Aorta (tissue), 5 donors: ENCODE data around the gene NTMT2. TPM values are rescaled to one million over a fixed set of nuclear protein-coding genes. Genes with fewer than 3 reads are reported as not detected.
"Not testable (repeated sequence)": the region's sequence is repeated elsewhere in the genome, so short reads cannot be mapped to it uniquely, and the experiment has no call there.

Experiments
- ATAC-seq: fragments of 200-7000 bp; cut with Tn5 transposase; one replicate; pipeline ENCODE4 v1.9.1; 2022; ENCODE audit warnings: moderate library complexity; ENCODE audit not compliant: low FRiP score
- DNase-seq, 2 donors: peaks; one replicate each; pipeline ENCODE4 v3.0.0-alpha.2; 2020
- H3K27ac ChIP-seq, 2 donors: one replicate each; pipeline ENCODE4 v1.5.1; 2013; ENCODE audit warnings: low read length in 2 of 2, mild to moderate bottlenecking in 2 of 2, moderate library complexity in 2 of 2, control low read depth in 1 of 2, inconsistent platforms in 1 of 2, low read depth in 1 of 2
- H3K27me3 ChIP-seq, 2 donors: one replicate each; pipeline ENCODE4 v1.6.1; 2013; ENCODE audit warnings: control low read depth in 1 of 2, low read length in 1 of 2, mild to moderate bottlenecking in 1 of 2, moderate library complexity in 1 of 2; ENCODE audit not compliant: insufficient read depth in 2 of 2, control insufficient read depth in 1 of 2
- H3K36me3 ChIP-seq, 2 donors: one replicate each; pipeline ENCODE4 v1.6.1; 2013; ENCODE audit warnings: control low read depth in 1 of 2, low read length in 1 of 2, mild to moderate bottlenecking in 1 of 2; ENCODE audit not compliant: insufficient read depth in 2 of 2, control insufficient read depth in 1 of 2
- H3K4me1 ChIP-seq, 2 donors: one replicate each; pipeline ENCODE4 v1.6.1; 2013; ENCODE audit warnings: low read length in 2 of 2, control low read depth in 1 of 2, mild to moderate bottlenecking in 1 of 2, moderate library complexity in 1 of 2; ENCODE audit not compliant: insufficient read depth in 2 of 2, control insufficient read depth in 1 of 2
- H3K4me3 ChIP-seq, 2 donors: one replicate each; pipeline ENCODE4 v1.5.1; 2013; ENCODE audit warnings: low read length in 2 of 2, control low read depth in 1 of 2, mild to moderate bottlenecking in 1 of 2
- H3K9me3 ChIP-seq: one replicate; pipeline ENCODE4 v1.6.1; 2013; ENCODE audit warnings: mild to moderate bottlenecking, low read length; ENCODE audit not compliant: control insufficient read depth
- WGBS, 2 donors: extraction: QIAGEN DNeasy Blood & Tissue Kit; methylation state at CpG; one replicate each; pipeline ENCODE4 v1.1.7; 2013; 5-methylcytosine and 5-hydroxymethylcytosine counted together
- intact Hi-C, 2 donors: fragments of 100-400 bp; cut with DNase I; formaldehyde crosslinking; loops; one replicate each; pipeline versions ENCODE4 v1.14.2 to v1.15.0; 2022
- polyA plus RNA-seq, 2 donors: library from polyadenylated mRNA; stranded (reverse); fragments of 200-250 nt; gene quantifications; one replicate each; pipeline ENCODE4 v1.2.3, GENCODE V29; 2013
- total RNA-seq, 2 donors: library from RNA; stranded (reverse); fragmentation: NEBNext Ultra II Directional; extraction: Animal tissue kit (Norgen Biotek cat#: 25700); gene quantifications; one replicate each; pipeline ENCODE4 v1.2.1, GENCODE V29; 2021
- donor health status: healthy with polysubstance abuse.
- donor health status: Bipolar disorder and iron deficiency.
- donor health status: DM: no; HTN: no; CAD: no.
- donor health status: DM: no; HTN: no; CAD: no.
- donor health status: DM: yes; HTN: yes; CAD: no.

Gene NTMT2
- total and polyA plus RNA-seq, 4 donors = not detected

DNA sequence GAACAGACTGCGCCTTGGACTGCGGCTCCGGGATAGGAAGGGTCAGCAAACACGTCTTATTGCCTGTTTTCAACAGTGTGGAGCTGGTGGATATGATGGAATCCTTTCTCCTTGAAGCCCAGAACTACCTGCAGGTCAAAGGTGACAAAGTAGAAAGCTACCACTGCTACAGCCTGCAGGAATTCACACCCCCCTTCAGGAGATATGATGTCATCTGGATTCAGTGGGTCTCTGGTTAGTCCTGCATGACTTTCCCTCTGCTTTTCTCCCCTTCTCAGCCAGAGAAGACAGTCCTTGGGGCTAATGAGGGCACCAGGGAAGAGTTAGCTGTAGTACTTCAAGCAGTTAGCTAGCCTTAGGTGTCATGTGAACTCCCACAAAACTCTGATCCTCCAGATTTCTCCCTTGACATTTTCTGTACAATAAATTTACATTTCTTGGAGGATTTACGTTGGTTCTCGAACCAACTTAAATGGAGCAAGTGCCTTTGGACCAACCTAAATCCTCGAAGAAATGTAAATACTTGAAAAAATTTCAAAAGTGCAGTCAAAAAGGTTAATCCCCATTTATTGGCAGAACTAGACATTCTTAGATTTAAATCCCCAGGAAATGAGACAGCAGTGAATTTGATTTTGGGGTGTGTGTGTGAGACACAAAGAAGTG lies 20.9 kb downstream of the NTMT2 start:
- Histone ChIP-seq H3K27me3 (no peaks in the 10 kb centered on the region), H3K9me3 (no peaks in the 10 kb centered on the region), H3K4me3 (no peak overlapping the region), H3K36me3 (no peaks in the 10 kb centered on the region), H3K4me1 (no peaks in the 10 kb centered on the region), H3K27ac (no peak overlapping the region)
- intact Hi-C loops = no loop called here
- WGBS, 2 donors = 79 to 94% methylated on average over 7 of the region's 7 CpGs
- DNase-seq = no peak
- ATAC-seq = no peak

GRCh38 chr1:170168265-170168664 lies 22.5 kb downstream of the NTMT2 start:
- Histone ChIP-seq H3K36me3 (no peaks in the 10 kb centered on the region), H3K4me1 (no peaks in the 10 kb centered on the region), H3K27ac (no peak overlapping the region), H3K27me3 (no peaks in the 10 kb centered on the region), H3K4me3 (no peak overlapping the region), H3K9me3 (no peaks in the 10 kb centered on the region)
- no peak for DNase-seq
- 33 to 52% methylated on average over 1 of the region's 1 CpG for WGBS, 2 donors
- ATAC-seq = no peak
- intact Hi-C loops = no loop called here

- ATAC-seq, H3K27ac ChIP-seq, intact Hi-C loops, H3K4me3 ChIP-seq, H3K4me1 ChIP-seq, H3K36me3 ChIP-seq, DNase-seq, H3K27me3 ChIP-seq, H3K9me3 ChIP-seq: not testable (repeated sequence)
- 89 to 92% methylated on average over 4 of the region's 4 CpGs for WGBS, 2 donors
These were observed 24.8 kb downstream of the NTMT2 start for GRCh38 chr1:170170513-170170912.

DNA sequence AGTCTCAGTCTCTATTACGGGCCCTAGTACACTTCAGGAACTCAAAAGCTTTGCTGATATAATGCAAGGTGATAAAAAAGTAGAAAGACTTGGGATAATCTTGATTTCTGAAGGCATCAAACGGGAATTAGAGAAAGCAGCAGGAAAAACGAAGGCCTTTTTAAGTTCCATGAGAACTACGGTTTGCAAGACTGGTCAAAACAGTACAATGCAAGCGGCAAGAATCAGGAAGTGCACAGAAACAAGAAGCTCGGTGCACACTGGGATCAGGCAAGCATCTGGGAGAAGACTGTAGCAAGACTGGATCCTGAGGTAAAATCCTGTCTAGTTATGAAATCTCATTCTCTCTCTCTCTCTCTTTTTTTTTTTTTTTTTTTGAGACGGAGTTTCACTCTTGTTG lies 28.6 kb downstream of the NTMT2 start:
- Histone ChIP-seq H3K4me3 (no peak overlapping the region), H3K36me3 (no peaks in the 10 kb centered on the region), H3K27ac (no peak overlapping the region), H3K27me3 (no peaks in the 10 kb centered on the region), H3K9me3 (no peaks in the 10 kb centered on the region), H3K4me1 (no peaks in the 10 kb centered on the region)
- WGBS, 2 donors = 93 to 95% methylated on average over 6 to 7 of the region's 7 CpGs
- no peak for DNase-seq
- intact Hi-C loops = no loop called here
- no peak for ATAC-seq

GRCh38 chr1:170175041-170175440 lies 29.3 kb downstream of the NTMT2 start:
- H3K36me3 ChIP-seq = no peaks in the 10 kb centered on the region
- no peaks in the 10 kb centered on the region for H3K9me3 ChIP-seq
- H3K27ac ChIP-seq = no peak overlapping the region
- H3K4me3 ChIP-seq = no peak overlapping the region
- 94 to 95% methylated on average over 5 of the region's 5 CpGs for WGBS, 2 donors
- intact Hi-C loops = no loop called here
- ATAC-seq (no peak), DNase-seq (no peak)
- no peaks in the 10 kb centered on the region for H3K4me1 ChIP-seq
- H3K27me3 ChIP-seq = no peaks in the 10 kb centered on the region

DNA sequence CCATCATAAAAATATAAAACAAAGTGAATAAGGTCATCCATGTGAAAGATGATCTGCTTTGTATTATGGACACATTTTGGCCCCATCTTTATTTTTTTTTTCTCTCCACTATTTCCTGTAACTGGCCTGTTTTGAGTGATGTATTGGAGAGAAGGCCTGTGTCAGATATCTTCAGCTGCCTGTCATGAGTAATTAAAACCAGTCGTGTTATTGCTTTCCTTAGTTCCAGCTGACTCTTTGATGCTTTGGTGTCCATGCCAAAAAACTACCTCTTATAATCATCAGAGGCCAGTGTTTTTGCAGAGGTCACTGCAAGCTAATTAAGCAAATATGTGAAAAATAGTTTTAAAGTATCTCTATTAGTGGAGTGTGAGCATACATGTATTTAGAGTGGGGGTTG lies 29.7 kb downstream of the NTMT2 start:
- WGBS, 2 donors = 49 to 50% methylated on average over 1 of the region's 1 CpG
- Histone ChIP-seq H3K27me3 (no peaks in the 10 kb centered on the region), H3K36me3 (no peaks in the 10 kb centered on the region), H3K9me3 (no peaks in the 10 kb centered on the region), H3K27ac (no peak overlapping the region), H3K4me1 (no peaks in the 10 kb centered on the region), H3K4me3 (no peak overlapping the region)
- ATAC-seq (no peak), DNase-seq (no peak)
- intact Hi-C loops = no loop called here

DNA sequence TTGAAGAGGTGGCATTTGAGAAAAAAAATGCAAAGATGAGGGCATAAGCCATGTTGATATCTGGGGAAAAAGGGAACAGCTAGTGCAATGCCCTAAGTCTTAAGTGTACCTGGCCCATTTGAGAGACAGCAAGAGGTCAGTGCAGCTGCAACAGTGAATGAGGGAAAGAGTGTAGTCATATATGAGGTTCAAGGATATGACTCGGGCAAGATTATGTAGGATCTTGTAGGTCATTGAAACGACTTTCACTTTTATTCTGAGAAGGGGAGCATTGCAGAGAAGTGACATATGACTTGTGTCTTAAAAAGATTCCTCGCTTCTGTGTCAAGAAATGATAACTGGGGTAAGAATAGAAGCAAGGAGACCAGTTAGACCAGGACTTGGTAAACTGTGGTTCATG lies 31.0 kb downstream of the NTMT2 start:
- DNase-seq = no peak
- Histone ChIP-seq H3K4me1 (no peaks in the 10 kb centered on the region), H3K27ac (no peak overlapping the region), H3K4me3 (no peak overlapping the region), H3K9me3 (no peaks in the 10 kb centered on the region), H3K27me3 (no peaks in the 10 kb centered on the region), H3K36me3 (no peaks in the 10 kb centered on the region)
- intact Hi-C loops = no loop called here
- WGBS, 2 donors = 85 to 88% methylated on average over 3 of the region's 3 CpGs
- no peak for ATAC-seq

DNA sequence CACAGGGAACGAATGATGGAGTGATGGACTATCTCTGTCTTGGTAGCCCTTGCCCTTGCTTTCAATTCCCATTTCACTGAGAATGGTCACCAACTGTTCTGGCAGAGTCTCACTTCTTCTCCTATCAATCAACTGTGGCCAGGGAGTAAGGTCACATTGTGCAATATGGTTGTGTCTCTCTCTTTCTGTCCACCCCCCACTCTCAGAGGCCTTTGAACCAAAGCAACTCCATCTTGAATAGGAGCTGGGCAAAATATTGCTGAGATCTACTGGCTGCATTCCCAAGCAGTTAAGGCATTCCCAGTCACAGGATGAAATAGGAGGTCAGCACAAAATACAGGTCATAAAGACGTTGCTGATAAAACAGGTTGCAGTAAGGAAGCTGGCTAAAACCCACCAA lies 36.7 kb downstream of the NTMT2 start:
- Histone ChIP-seq H3K4me3 (no peak overlapping the region), H3K27me3 (no peaks in the 10 kb centered on the region), H3K27ac (no peak overlapping the region), H3K4me1 (no peaks in the 10 kb centered on the region), H3K36me3 (no peaks in the 10 kb centered on the region), H3K9me3 (no peaks in the 10 kb centered on the region)
- no peak for DNase-seq
- ATAC-seq = no peak
- intact Hi-C loops = no loop called here
- WGBS, 2 donors = 70 to 71% methylated on average over 2 of the region's 2 CpGs

GRCh38 chr1:170192546-170192945 lies 46.8 kb downstream of the NTMT2 start:
- intact Hi-C loops = no loop called here
- ATAC-seq (no peak), DNase-seq (no peak)
- H3K4me3 ChIP-seq = no peak overlapping the region
- H3K27ac ChIP-seq = no peak overlapping the region
- H3K4me1 ChIP-seq = no peaks in the 10 kb centered on the region
- H3K9me3 ChIP-seq = no peaks in the 10 kb centered on the region
- no peaks in the 10 kb centered on the region for H3K36me3 ChIP-seq
- no peaks in the 10 kb centered on the region for H3K27me3 ChIP-seq
